Transverse colon (tissue), 4 donors: Measurements from ENCODE around the gene PC. TPM values are rescaled to one million over a fixed set of nuclear protein-coding genes. Genes with fewer than 3 reads are reported as not detected.

ENCODE experiments used
- DNase-seq: peaks from one replicate; pipeline ENCODE4 v3.0.0-alpha.2; 2019
- H3K27ac ChIP-seq, 4 donors: fragments of 200-600 bp; sonication (generic); 2 replicates each; pipeline ENCODE4 v1.5.1; 2016 to 2018; ENCODE audit warnings: inconsistent platforms in 4 of 4
- H3K27me3 ChIP-seq: fragments of 200-600 bp; sonication (generic); 2 replicates; pipeline ENCODE4 v1.5.1; 2017; ENCODE audit warnings: inconsistent platforms
- H3K36me3 ChIP-seq, 4 donors: fragments of 200-600 bp; sonication (generic); 2 replicates each; pipeline ENCODE4 v1.5.1; 2017 to 2019; ENCODE audit warnings: inconsistent platforms in 4 of 4
- H3K4me1 ChIP-seq, 4 donors: fragments of 200-600 bp; sonication (generic); 2 replicates each; pipeline ENCODE4 v1.5.1; 2017 to 2020; ENCODE audit warnings: inconsistent platforms in 4 of 4
- H3K4me3 ChIP-seq, 4 donors: fragments of 200-600 bp; sonication (generic); 1 replicate in 1 of 4; 2 replicates in 3 of 4; pipeline versions ENCODE4 v1.5.1 to v1.6.1; 2017 to 2019; ENCODE audit warnings: inconsistent platforms in 4 of 4
- H3K9me3 ChIP-seq, 2 donors: fragments of 200-600 bp; sonication (generic); 2 replicates each; pipeline ENCODE4 v1.5.1; 2017 to 2019; ENCODE audit warnings: inconsistent platforms in 2 of 2
- CTCF ChIP-seq, 5 experiments: fragments of 200-600 bp in 3 of 5; fragments of 450-650 bp in 2 of 5; sonication (generic) in 3 of 5; IDR thresholded peaks; 1 replicate in 2 of 5; 2 replicates in 3 of 5; pipeline ENCODE4 v1.5.1; 2016 to 2017; ENCODE audit warnings: antibody characterized with exemption in 5 of 5, inconsistent platforms in 3 of 5, mild to moderate bottlenecking in 2 of 5, moderate library complexity in 1 of 5
- EP300 ChIP-seq: sonication (generic); formaldehyde crosslinking; IDR thresholded peaks from one replicate; pipeline ENCODE4 v1.6.1; 2017; ENCODE audit warnings: antibody characterized with exemption, low read depth
- POLR2A ChIP-seq: fragments of 450-650 bp; IDR thresholded peaks from one replicate; pipeline ENCODE4 v1.6.1; 2016; ENCODE audit warnings: antibody characterized with exemption, mild to moderate bottlenecking, moderate library complexity
- POLR2AphosphoS5 ChIP-seq, 3 donors: sonication (generic); formaldehyde crosslinking; IDR thresholded peaks; one replicate each; pipeline ENCODE4 v1.6.1; 2016; ENCODE audit warnings: antibody characterized with exemption in 3 of 3
- WGBS, 2 donors: methylation state at CpG; one replicate each; pipeline ENCODE4 v1.1.5; 2018; ENCODE audit warnings: low coverage in 1 of 2; 5-methylcytosine and 5-hydroxymethylcytosine counted together
- in situ Hi-C, 4 donors: fragments of 200-750 bp; cut with MboI; loops; one replicate each; pipeline versions ENCODE4 v1.15.0 to v1.15.1; 2017; ENCODE audit warnings: low sequenced_read_pairs in 3 of 4, low pct_ligation_motif_present in 1 of 4, low pct_unique_long_range_greater_than_20kb in 1 of 4
- intact Hi-C: fragments of 100-400 bp; cut with DNase I; formaldehyde crosslinking; loops from one replicate; pipeline ENCODE4 v1.15.1; 2023; ENCODE audit warnings: low total_unique reads
- total RNA-seq, 4 donors: library from RNA; depleted of rRNA; stranded (reverse); fragments of >200 nt; gene quantifications; one replicate each; pipeline ENCODE4 v1.1.0, GENCODE V29; 2016

PC gene
- total RNA-seq, 4 donors from 2014 or later = 14.9 to 246 (median 38.1) TPM

- H3K4me1 ChIP-seq = peaks cover 6 to 14% (median 10%) of the 10 kb centered on the region in 4 donors
- no peaks in the 10 kb centered on the region for H3K27me3 ChIP-seq
- no peak overlapping the region for H3K27ac ChIP-seq
- H3K36me3 ChIP-seq = no peaks in the 10 kb centered on the region
- intact Hi-C loops = no loop called here
- in situ Hi-C loops = no loop called here
- H3K4me3 ChIP-seq = no peak overlapping the region
- H3K9me3 ChIP-seq = no peaks in the 10 kb centered on the region
- WGBS, 2 donors = 84 to 92% methylated on average over 11 to 26 of the region's 26 CpGs
- DNase-seq = peak; percentile 5
- TF ChIP-seq POLR2A (no peak), POLR2AphosphoS5 (IDR thresholded peaks at IDR 0.05) (no peak), EP300 (no peak), CTCF (IDR thresholded peaks at IDR 0.05) (no peak)
These were observed 104.6 kb downstream of the PC start for GRCh38 chr11:66853242-66854229.

- H3K4me3 ChIP-seq = no peak overlapping the region
These were observed 105.5 kb downstream of the PC start for GRCh38 chr11:66852466-66853241.

GRCh38 chr11:66851698-66852465 lies 106.3 kb downstream of the PC start:
- Histone ChIP-seq H3K9me3 (no peaks in the 10 kb centered on the region), H3K27me3 (no peaks in the 10 kb centered on the region), H3K4me1 (peaks cover 6 to 8% (median 7%) of the 10 kb centered on the region in 4 donors), H3K4me3 (no peak overlapping the region), H3K27ac (no peak overlapping the region), H3K36me3 (no peaks in the 10 kb centered on the region)
- TF ChIP-seq POLR2AphosphoS5 (IDR thresholded peaks at IDR 0.05) = no peak
- TF ChIP-seq POLR2A = no peak
- TF ChIP-seq EP300 = no peak
- peak in 1 of 5 experiments; percentile 6 for TF ChIP-seq CTCF (IDR thresholded peaks at IDR 0.05)
- in situ Hi-C loops (no loop called here), intact Hi-C loops (no loop called here)
- 70% methylated on average over 23 of the region's 26 CpGs; no CpG with 5 or more reads in 1 of the 2 donors for WGBS, 2 donors
- DNase-seq = peak; percentile 8

More at GRCh38 chr11:66852466-66853241, 105.5 kb downstream of the PC start:
- intact Hi-C loops = no loop called here
- DNase-seq = no peak
- in situ Hi-C loops = no loop called here
- TF ChIP-seq POLR2A (no peak), EP300 (no peak), CTCF (IDR thresholded peaks at IDR 0.05) (no peak), POLR2AphosphoS5 (IDR thresholded peaks at IDR 0.05) (no peak)
- Histone ChIP-seq H3K4me1 (peaks cover 6 to 13% (median 9%) of the 10 kb centered on the region in 4 donors), H3K27ac (no peak overlapping the region), H3K36me3 (no peaks in the 10 kb centered on the region), H3K27me3 (no peaks in the 10 kb centered on the region), H3K9me3 (no peaks in the 10 kb centered on the region)
- 85 to 89% methylated on average over 3 to 24 of the region's 26 CpGs for WGBS, 2 donors
